Measurements from ENCODE around the gene PBXIP1.
"Not testable (repeated sequence)": the region's sequence is repeated elsewhere in the genome, so short reads cannot be mapped to it uniquely, and the experiment has no call there.

The PBXIP1 gene

DNA sequence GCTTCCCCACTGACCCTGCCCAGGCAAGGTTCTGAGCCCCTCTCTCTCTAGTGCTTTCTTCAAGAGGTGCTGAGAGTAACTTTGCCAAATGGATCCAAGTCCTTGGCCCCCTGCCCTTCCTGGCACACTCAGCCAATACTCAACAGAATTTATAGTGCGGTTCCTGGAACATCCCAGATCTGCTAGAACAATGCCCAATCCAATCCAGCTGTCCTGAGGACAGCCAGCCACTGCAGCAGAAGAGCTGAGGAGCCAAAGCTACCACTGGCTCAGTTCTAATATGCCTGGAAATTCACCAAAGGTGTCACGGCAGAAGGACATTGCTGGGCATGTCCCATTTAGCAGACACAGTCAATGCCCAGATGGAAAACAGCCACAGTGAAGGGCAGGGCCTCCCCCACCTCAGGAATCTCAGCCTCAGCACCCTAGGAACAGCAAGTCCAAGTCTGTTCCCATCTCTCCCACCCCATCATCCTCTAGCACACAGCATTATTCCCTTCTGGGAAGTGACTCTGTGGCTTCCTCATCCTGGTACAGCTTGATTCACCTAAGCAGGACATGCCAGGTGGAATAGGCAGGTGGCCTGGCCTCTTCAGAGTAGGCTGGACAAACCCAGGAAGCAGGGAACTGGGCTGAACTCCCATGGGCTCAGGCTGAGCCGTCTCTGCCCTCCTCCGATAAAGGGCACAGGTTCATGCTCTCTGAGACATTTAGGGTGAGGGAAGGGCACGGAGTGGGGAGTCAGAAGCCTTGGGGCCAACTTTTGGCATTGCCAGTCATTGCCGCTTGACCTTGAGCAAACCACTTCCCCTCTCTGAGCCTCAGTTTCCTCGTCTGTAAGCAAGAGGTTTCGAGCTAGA lies 44.0 kb downstream of the PBXIP1 start:
- TF ChIP-seq POLR2AphosphoS5 (IDR thresholded peaks at IDR 0.05; ENCODE audit: borderline replicate concordance, low read depth, low read length): no peak
- no peak for TF ChIP-seq FOXP2 (optimal IDR thresholded peaks at IDR 0.05; ENCODE audit: control extremely low read depth, extremely low read length, insufficient read depth)
- no peak for TF ChIP-seq EZH2 (IDR thresholded peaks at IDR 0.05)
- Histone ChIP-seq H3K9me3 (ENCODE audit: low read depth, low read length) (no peaks in the 10 kb centered on the region), H3K27ac (no peak overlapping the region), H3K9ac (ENCODE audit: insufficient read length) (no peak overlapping the region), H3K4me3 (no peak overlapping the region), H3K36me3 (ENCODE audit: insufficient read depth, low read length) (no peaks in the 10 kb centered on the region)
- no peak for DNase-seq (ENCODE audit: low read depth, low spot score)

DNA sequence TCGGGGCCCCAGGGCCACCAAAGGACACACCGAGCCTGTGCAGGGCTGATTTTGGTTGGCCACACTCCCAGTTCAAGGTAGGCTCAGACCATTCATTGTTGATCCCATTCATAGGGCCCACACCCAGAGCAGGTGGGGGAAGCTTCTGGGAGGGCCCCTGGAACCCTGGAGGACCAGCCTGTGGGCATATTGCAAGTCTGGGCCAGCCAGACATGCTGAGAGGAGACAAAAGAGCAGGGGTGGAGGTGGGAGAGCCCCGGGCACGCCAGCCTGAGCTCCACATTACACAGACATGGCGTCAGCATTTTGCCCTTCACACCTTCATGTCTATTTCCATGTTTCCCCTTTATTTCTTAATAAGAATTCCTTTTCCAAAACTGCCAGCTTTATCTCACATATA lies 45.0 kb downstream of the PBXIP1 start:
- H3K9me3 ChIP-seq (ENCODE audit: low read depth, low read length): no peaks in the 10 kb centered on the region
- TF ChIP-seq EZH2 (IDR thresholded peaks at IDR 0.05) (no peak), POLR2AphosphoS5 (IDR thresholded peaks at IDR 0.05; ENCODE audit: borderline replicate concordance, low read depth, low read length) (no peak), FOXP2 (optimal IDR thresholded peaks at IDR 0.05; ENCODE audit: control extremely low read depth, extremely low read length, insufficient read depth) (no peak)
- no peak overlapping the region for H3K27ac ChIP-seq
- H3K9ac ChIP-seq (ENCODE audit: insufficient read length): no peak overlapping the region
- H3K36me3 ChIP-seq (ENCODE audit: insufficient read depth, low read length): no peaks in the 10 kb centered on the region
- H3K4me3 ChIP-seq: no peak overlapping the region
- no peak for DNase-seq (ENCODE audit: low read depth, low spot score)

DNA sequence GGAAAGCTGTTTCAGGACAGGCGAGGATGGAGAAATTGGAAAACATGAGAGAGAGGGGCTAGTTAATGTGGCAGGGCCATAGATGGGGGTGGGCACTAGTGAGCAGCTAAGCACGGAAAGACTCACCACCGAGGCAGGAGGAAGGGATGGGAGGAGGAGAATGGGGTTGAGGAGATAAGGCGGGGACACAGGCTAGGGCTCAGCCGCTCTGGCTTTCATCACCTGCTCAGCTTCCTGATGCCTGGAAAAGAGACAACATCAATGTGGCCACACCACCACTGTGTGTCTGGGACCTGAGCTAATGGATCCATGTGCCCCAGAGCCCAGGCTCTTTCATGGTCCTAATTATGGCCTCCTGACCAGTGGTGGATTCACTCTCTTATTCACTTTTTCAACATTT lies 47.0 kb downstream of the PBXIP1 start:
- H3K9me3 ChIP-seq (ENCODE audit: low read depth, low read length): no peaks in the 10 kb centered on the region
- no peak overlapping the region for H3K4me3 ChIP-seq
- TF ChIP-seq FOXP2 (optimal IDR thresholded peaks at IDR 0.05; ENCODE audit: control extremely low read depth, extremely low read length, insufficient read depth): no peak
- TF ChIP-seq POLR2AphosphoS5 (IDR thresholded peaks at IDR 0.05; ENCODE audit: borderline replicate concordance, low read depth, low read length): no peak
- TF ChIP-seq EZH2 (IDR thresholded peaks at IDR 0.05): no peak
- no peak overlapping the region for H3K27ac ChIP-seq
- DNase-seq (ENCODE audit: low read depth, low spot score): no peak
- no peak overlapping the region for H3K9ac ChIP-seq (ENCODE audit: insufficient read length)
- no peaks in the 10 kb centered on the region for H3K36me3 ChIP-seq (ENCODE audit: insufficient read depth, low read length)

DNA sequence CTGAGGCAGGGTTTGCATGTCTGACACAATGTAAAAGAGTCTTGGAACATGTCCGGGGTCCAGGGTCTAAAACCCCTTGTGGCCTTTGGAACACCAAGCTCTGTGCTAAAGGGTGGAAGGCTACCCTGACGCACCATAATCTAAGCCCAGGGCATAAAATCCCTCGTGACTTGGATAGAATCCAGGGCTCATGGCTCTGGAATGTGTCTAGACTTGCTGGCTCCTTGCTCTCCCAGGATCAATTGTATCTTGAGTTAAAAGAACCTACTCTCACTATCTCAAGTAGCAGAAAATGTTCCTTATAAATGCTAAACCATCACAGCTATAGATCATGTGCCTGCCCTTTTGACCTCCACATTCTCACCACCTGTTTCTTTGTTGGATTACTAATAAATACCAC lies 47.8 kb downstream of the PBXIP1 start:
- not testable (repeated sequence) for H3K36me3 ChIP-seq (ENCODE audit: insufficient read depth, low read length); DNase-seq (ENCODE audit: low read depth, low spot score); H3K4me3 ChIP-seq; H3K27ac ChIP-seq; H3K9ac ChIP-seq (ENCODE audit: insufficient read length); H3K9me3 ChIP-seq (ENCODE audit: low read depth, low read length)

DNA sequence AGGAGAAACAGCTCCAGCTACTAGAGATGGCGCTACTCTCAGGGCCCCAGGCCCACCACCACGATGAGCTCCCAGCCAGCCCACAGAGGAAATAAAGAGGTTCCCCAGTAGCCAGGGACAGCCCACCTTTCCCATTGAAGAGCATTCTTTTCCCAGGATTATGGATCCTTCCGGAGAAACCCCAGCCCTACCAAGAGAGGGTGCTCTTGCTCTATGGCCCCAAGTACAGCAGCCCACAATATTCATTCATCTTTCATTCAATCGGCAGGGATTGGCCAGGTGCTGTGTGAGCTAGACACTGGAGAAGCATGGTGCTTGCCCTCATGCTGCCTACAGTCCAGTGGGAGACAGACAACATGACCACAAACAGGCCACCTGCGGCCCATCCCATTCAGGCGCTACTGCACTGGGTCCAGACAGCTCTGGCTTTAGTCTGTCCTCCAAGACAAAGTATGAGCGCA lies 49.2 kb downstream of the PBXIP1 start:
- no peaks in the 10 kb centered on the region for H3K9me3 ChIP-seq (ENCODE audit: low read depth, low read length)
- no peak overlapping the region for H3K4me3 ChIP-seq
- no peak overlapping the region for H3K9ac ChIP-seq (ENCODE audit: insufficient read length)
- no peaks in the 10 kb centered on the region for H3K36me3 ChIP-seq (ENCODE audit: insufficient read depth, low read length)
- DNase-seq (ENCODE audit: low read depth, low spot score): no peak
- H3K27ac ChIP-seq: no peak overlapping the region
- TF ChIP-seq POLR2AphosphoS5 (IDR thresholded peaks at IDR 0.05; ENCODE audit: borderline replicate concordance, low read depth, low read length) (no peak), FOXP2 (optimal IDR thresholded peaks at IDR 0.05; ENCODE audit: control extremely low read depth, extremely low read length, insufficient read depth) (no peak), EZH2 (IDR thresholded peaks at IDR 0.05) (no peak)

DNA sequence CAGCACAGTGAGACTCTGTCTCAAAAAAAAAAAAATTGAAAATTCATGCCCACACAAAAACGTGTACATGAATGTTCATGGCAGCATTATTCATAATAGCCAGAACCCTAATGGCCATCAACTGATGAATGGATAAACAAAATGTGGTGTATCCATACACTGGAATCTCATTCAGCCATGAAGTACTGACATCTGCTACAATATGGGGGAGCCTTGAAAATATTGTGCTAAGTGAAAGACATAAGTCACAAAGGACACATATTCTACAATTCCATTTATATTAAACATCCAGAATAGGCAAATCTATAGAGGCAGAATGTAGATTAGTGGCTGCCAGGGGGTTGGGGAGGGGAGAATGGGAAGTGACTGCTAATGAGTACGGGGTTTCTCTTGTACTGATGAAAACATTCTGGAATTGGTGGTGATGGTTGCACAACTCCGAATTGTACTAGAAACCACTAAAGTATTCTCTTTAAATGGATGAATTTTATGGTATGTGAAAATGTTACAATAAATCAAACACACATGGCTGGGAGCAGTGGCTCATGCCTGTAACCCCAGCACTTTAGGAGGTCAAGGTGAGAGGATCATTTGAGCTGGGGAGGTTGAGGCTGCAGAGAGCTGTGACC lies 52.8 kb downstream of the PBXIP1 start:
- H3K27ac ChIP-seq: no peak overlapping the region

DNA sequence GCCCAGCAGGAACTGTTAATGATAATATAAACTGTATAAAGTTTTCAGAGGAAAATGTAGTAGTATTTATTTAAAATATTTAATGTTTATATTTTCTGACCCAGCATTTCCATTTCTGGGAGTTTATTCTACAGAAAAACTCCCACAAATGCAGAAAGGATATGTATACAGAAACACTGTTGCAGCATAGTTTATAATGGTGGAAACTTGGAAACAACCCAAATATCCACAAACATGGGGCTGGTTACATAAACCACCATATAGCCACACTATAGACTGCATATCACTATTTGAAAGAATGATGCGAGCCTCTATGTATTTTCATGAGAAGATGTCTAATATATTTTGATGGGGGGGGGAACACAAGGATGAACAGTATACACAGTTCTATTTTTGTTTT lies 54.3 kb downstream of the PBXIP1 start:
- TF ChIP-seq POLR2AphosphoS5 (IDR thresholded peaks at IDR 0.05; ENCODE audit: borderline replicate concordance, low read depth, low read length) (no peak), FOXP2 (optimal IDR thresholded peaks at IDR 0.05; ENCODE audit: control extremely low read depth, extremely low read length, insufficient read depth) (no peak), EZH2 (IDR thresholded peaks at IDR 0.05) (no peak)
- Histone ChIP-seq H3K36me3 (ENCODE audit: insufficient read depth, low read length) (no peaks in the 10 kb centered on the region), H3K4me3 (no peak overlapping the region), H3K9me3 (ENCODE audit: low read depth, low read length) (no peaks in the 10 kb centered on the region), H3K27ac (no peak overlapping the region), H3K9ac (ENCODE audit: insufficient read length) (no peak overlapping the region)
- no peak for DNase-seq (ENCODE audit: low read depth, low spot score)

More for the DNA sequence above, 52.8 kb downstream of the PBXIP1 start:
- TF ChIP-seq EZH2 (IDR thresholded peaks at IDR 0.05) (no peak), FOXP2 (optimal IDR thresholded peaks at IDR 0.05; ENCODE audit: control extremely low read depth, extremely low read length, insufficient read depth) (no peak), POLR2AphosphoS5 (IDR thresholded peaks at IDR 0.05; ENCODE audit: borderline replicate concordance, low read depth, low read length) (no peak)
- H3K9ac ChIP-seq (ENCODE audit: insufficient read length): no peak overlapping the region
- H3K9me3 ChIP-seq (ENCODE audit: low read depth, low read length): no peaks in the 10 kb centered on the region
- H3K36me3 ChIP-seq (ENCODE audit: insufficient read depth, low read length): no peaks in the 10 kb centered on the region
- no peak for DNase-seq (ENCODE audit: low read depth, low spot score)
- H3K4me3 ChIP-seq: no peak overlapping the region

DNA sequence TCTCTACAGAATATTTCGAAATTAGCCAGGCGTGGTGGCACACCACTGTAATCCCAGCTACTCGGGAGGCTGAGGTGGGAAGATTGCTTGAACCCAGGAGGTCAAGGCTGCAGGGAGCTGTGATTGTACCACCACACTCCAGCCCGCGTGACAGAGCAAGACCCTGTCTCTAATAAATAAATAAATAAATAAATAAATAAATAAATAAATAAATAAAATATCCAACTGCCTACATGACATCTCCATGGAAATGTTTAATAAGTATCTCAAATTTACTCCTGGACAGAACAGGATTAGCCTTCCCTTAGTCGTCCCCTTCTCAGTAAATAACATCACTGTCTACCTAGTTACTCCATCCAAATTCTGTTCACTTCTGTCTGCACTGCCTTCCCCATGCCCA lies 56.9 kb downstream of the PBXIP1 start:
- Histone ChIP-seq H3K36me3 (ENCODE audit: insufficient read depth, low read length) (no peaks in the 10 kb centered on the region), H3K4me3 (no peak overlapping the region), H3K9me3 (ENCODE audit: low read depth, low read length) (no peaks in the 10 kb centered on the region), H3K27ac (no peak overlapping the region), H3K9ac (ENCODE audit: insufficient read length) (no peak overlapping the region)
- no peak for DNase-seq (ENCODE audit: low read depth, low spot score)
- TF ChIP-seq FOXP2 (optimal IDR thresholded peaks at IDR 0.05; ENCODE audit: control extremely low read depth, extremely low read length, insufficient read depth) (no peak), EZH2 (IDR thresholded peaks at IDR 0.05) (no peak), POLR2AphosphoS5 (IDR thresholded peaks at IDR 0.05; ENCODE audit: borderline replicate concordance, low read depth, low read length) (no peak)
